Measurements from ENCODE around the gene CCR3.

CCR3 gene

DNA sequence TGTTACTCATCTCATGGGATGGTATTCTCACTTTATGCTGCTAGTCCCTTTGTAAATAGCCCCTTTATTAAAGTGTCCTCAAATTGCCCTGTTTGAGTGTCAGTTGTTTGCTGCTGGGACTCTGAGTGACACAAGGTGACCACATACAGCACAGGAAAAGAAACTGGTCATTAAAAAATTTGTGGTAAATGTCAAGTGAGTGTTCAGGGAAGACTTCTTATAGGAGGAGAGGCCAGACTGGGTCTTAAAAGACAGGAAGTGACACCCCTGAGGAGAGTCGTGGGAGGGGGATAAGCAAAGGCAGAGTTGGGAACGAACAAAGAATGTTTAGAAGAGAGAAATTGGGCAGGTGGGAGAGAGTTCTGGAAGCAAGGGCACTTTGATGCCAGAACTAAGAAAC lies 35.2 kb downstream of the CCR3 start:
- DNase-seq = no peak

- no peak for DNase-seq
Measured at GRCh38 chr3:46278816-46279672, 36.8 kb downstream of the CCR3 start.

DNA sequence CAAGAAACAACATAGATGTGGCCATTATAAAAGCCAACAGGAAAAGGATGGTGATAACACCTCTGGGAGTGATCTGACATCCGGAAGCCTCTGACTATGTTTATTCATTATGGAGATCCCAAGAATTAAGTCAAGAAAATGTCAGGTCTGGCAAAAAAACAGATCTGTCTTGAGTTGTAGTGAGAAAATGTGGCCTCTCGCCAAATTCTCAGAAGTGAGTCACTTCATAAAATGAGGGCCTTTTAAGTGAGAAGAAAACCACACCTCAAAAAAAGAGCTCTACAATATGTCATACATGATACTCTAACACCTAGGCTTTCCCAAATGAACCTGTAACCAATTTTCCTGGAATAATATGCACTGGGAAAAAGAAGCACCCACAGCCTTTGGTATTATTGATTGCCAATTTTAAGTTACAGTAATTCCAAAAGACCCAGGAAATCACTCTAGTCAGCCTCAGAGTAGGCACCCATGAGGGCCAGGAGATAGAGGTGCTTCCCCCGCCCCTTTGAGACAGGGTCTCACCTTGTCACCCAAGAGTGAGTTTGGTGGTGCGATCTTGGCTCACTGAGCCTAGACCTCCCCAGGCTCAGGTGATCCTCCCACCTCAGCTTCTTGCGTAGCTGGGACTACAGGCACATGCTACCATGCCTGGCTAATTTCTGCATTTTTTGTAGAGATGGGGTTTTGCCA lies 38.0 kb downstream of the CCR3 start:
- no peak for DNase-seq

DNA sequence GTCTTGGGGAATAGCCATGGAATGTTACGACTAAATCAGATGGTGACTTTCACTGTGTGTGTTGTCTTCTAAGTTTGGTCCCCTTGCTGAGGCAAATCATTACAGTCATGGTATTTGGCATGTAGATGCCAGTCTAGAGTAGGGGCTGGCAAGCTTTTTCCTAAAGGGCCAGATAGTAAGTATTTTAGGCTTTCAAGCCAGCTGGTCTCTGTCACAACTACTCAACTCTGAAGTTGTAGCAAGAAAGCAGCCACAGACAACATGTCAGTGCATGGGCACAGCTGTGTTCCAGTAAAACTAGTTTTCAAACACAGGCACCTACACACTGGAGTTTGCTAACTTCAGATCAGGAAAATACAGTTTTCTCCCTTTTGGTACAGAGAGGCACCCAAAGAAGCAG lies 39.3 kb downstream of the CCR3 start:
- no peak for DNase-seq

GRCh38 chr3:46282041-46282440 lies 39.8 kb downstream of the CCR3 start:
- no peak for DNase-seq

DNA sequence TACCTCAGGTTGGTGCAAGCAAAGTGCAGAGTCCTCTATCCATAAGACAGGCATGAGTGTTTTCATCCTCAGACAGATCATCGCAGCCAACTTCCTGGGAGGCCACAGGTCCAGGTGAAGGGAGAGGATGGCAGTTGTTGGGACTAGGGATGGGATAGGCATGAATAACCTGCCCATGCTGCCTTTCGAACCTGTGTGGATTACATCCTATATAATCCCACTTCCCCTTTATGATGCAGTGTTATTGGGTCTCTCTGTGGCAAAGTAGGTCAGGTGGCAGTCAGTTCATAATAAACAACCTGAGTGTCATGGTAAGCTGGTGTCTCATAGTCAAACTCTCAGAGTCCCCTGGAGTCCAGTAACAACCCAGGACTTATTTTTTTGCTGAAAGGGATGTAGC lies 40.4 kb downstream of the CCR3 start:
- DNase-seq = no peak

DNA sequence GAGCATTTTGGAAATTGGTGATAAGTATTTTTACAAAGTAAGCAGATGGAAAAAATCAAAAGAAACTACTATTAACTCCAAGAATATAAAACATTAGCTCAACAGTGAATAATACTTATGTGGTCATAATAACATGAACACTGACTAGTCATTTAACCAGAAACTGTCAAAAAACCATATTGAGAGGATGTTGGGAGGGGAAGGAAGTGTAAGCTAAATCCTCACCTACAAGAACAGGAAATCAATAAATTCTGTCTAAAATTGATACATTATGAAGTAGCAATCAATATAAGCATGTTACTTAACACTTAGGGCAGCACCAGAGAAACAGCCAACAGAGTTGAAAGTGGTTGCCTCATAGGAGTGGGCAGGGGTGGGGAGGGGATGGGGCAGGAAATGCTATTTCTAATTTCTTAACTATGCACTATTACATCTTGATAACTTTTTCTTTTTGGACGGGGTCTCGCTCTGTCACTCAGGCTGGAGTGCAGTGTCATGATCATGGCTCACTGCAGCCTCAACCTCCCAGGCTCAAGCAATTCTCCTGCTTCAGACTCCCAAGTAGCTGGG lies 41.7 kb downstream of the CCR3 start:
- DNase-seq = no peak

DNA sequence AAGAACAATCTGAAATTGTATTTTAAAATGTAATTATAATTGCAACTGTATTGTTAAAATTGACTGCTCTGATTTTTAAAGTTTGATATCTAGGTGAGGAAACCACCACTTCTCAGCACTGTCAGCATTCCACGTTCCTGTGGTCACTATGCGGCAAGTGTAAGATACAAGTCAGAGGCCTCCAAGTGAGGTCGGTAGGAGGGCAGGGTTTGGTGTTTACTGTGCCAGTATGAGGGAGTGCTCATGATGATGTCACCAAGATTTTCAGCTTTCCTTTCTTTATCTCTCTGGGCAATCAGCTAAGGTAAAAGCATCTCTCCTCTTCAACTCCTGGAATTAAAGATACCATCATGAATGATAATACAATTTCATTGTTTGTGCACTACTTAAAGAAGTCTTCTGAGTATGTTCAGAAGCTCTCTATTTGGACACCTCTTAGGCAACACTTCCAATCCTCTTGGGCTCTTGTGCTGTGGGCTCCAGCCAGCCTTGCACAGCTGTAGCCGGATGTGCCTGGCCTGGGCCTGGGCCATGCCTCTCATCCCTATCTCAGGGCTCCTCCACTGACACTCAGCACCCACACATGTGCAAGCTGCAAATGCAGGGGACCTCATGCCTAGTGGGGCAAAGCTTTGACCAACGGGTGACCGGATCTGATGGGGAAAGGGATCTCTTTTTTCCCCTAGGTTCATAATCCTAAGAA lies 42.9 kb downstream of the CCR3 start:
- no peak for DNase-seq

DNA sequence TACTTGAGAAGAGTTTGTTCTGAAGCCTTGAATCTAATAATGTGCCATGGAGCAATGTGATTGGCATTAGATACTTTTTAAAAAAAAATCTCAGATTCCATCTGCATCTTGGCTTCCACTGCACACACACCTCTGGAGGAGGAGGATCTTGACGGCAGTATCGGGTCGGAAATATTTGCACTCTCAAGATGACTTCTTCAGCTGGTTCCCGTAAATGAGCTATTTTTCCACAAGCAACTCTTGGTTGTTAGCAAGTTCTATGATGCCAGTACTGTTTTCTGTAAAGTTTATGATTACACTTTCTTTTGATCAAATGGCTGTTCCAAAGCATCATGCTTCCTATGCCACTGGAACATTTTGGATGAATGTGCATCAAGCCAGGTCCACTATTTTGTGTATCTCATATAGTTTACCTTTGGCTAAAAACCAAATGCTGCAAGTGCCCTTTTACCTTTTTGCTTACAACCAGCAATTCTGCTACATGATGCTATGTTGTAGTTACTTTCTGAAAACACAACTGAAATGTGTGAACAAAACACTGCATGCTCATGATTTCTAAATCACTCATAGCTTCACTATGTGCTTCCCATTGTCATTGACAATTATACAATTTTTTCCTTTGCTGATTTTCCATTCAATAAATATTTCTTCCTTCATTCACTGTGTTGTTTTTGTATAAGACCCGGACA lies 43.8 kb downstream of the CCR3 start:
- DNase-seq = no peak

GRCh38 chr3:46286947-46287565 lies 44.8 kb downstream of the CCR3 start:
- no peak for DNase-seq

GRCh38 chr3:46289551-46289950 lies 47.3 kb downstream of the CCR3 start:
- no peak for DNase-seq

DNA sequence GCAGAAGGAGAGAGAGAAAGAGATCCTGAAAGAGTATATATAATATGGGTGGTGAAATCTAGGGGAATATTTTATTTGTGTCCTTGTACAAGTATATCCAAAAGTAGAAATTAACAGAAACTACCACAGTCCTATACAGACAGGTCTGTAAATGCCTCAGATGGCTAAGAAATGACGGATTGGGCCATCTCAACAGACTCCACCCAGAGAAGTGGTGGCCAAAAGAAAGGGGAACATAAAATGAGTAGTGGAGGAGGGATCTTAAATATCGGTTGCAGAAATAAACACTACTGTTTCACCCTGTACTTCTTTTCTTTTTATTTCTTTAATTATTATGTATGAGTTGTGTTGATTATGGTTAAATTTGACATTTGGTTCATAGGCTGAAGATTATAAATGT lies 47.7 kb downstream of the CCR3 start:
- DNase-seq = no peak

- no peak for DNase-seq
Measured at GRCh38 chr3:46291046-46291445, 48.8 kb downstream of the CCR3 start.

DNA sequence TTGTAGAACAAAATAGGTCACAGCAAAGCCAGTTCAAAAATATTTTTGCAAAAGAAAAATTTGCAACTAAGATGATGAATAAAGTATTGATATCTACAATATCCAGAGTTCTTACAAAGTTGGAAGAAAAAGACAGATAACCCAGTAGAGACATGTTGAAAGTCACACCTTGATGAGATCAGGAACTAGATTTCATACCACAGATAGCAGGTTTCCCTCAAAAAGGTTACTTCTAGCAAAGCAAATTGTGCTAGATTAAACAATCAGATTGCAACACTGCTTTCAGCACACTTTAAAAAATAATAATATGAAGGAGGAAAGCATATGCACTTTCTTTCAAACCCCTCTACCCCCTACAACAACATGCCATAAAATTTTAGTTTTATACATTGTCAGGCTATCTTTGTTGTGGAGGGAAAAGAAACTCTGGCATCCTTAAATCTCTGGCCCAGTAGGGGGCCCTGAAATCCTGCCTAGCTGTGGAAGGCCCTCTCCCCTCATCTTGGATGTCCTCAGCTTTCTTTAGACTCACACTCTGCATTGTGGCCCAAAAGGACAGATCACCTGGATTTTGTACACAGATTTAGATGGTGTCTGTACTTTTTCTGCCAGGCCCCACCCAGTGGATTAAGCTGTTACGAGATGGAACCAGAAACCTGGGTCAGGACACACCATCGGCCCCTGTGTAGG lies 50.9 kb downstream of the CCR3 start:
- no peak for DNase-seq

GRCh38 chr3:46293991-46294833 lies 52.0 kb downstream of the CCR3 start:
- DNase-seq = no peak

GRCh38 chr3:46296826-46297225 lies 54.6 kb downstream of the CCR3 start:
- DNase-seq = no peak

- DNase-seq = no peak
Measured at GRCh38 chr3:46297658-46298423, 55.6 kb downstream of the CCR3 start.

DNA sequence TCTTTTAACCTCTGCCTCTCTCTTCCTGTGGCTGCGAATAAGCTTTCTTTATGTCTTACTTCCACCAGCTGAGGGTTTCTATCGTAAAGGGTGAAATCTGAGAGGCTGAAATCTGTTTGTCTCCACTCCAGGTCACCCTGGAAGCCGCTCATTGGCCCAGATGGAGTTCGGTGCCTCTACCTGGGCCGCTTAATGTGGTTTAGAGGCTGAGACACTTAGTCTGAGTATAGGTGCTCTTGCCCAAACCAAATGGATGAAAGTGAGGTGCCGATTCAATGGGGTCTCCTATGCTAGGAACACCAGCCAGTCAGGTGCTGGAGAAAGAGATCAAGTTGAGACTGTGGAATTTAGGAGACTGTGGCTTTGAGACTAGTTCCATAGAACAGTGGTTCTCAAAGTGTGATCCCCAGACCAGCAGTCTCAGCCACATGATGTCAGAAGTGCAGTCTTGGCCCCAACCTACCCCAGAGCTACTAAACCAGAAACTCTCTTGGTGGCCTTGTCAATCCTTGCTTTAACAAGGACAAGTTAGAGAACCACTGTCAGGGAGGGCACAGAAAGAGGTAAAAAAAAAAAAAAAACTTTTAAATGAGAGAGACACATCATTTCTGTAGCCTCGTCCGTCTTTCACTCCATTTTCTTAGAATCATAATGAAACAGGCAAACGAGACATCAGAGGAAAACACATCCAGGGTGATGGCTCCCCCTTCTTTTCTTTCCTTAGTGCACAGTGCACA lies 56.8 kb downstream of the CCR3 start:
- DNase-seq = no peak
